Measurements from ENCODE around the gene RYR2.

DNA sequence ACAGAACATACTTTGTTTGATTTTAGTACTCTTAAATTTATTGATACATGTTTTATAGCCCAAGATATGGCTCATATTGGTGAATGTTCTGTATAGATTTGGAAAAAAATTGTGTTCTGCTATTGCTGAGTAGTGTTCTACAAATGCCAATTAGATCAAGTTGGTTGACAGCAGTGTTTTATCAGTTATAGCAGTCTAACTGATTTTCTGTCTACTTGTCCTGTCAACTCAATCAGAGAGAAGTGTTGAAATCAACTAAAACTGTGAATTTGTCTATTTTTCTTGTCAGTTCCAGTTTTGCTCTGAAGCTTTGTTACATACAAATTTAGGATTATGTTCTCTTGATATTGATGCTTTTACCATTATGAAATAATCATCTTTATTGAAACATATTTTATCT is 23.1 kb upstream of the RYR2 start:
- TF ChIP-seq, protein P1, sequence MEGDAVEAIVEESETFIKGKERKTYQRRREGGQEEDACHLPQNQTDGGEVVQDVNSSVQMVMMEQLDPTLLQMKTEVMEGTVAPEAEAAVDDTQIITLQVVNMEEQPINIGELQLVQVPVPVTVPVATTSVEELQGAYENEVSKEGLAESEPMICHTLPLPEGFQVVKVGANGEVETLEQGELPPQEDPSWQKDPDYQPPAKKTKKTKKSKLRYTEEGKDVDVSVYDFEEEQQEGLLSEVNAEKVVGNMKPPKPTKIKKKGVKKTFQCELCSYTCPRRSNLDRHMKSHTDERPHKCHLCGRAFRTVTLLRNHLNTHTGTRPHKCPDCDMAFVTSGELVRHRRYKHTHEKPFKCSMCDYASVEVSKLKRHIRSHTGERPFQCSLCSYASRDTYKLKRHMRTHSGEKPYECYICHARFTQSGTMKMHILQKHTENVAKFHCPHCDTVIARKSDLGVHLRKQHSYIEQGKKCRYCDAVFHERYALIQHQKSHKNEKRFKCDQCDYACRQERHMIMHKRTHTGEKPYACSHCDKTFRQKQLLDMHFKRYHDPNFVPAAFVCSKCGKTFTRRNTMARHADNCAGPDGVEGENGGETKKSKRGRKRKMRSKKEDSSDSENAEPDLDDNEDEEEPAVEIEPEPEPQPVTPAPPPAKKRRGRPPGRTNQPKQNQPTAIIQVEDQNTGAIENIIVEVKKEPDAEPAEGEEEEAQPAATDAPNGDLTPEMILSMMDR (IDR thresholded peaks at IDR 0.05; ENCODE audit: low read depth, low read length) = no peak
- TF ChIP-seq EZH2phosphoT487 (IDR thresholded peaks at IDR 0.05; ENCODE audit: low read depth) = no peak

All from OCI-LY3 (cell line).